ENCODE results near the gene ASB15.

DNA sequence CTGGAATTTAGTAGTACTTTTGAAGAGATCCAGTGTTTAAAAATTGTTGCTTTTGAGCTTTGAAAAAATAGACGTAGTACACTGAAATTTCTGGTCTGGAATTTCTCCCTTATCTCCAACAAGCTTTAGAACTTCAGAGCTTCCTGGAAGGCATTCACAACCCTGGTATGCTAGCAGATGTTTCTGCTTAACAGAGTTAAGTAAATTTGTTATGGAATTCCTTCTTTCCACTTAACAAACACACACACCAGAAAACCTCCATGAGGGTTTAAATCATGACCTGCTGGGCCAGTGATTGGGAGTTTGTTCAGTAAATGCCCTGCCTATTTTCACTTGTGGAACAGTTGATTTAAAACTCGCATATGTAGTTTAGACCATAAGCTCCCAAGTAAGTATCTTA lies 13.7 kb downstream of the ASB15 start:
- TF ChIP-seq RCOR1 (IDR thresholded peaks at IDR 0.05; ENCODE audit: low read depth, low read length), result no peak
- no peak for TF ChIP-seq HEYL (CRISPR knock-in tag; IDR thresholded peaks at IDR 0.05)
- TF ChIP-seq NR3C1 (IDR thresholded peaks at IDR 0.05), result no peak

Measured in A549 (cell line).